GM19240 (cell line): ENCODE data around the gene FGF19.

Experiments used
- DNase-seq: peaks from one replicate; pipeline ENCODE4 v3.0.0; 2011; ENCODE audit warnings: low spot score; ENCODE audit not compliant: insufficient read length

Gene FGF19

GRCh38 chr11:69718147-69718546, 14.3 kb upstream of the FGF19 start:
- no peak for DNase-seq

DNA sequence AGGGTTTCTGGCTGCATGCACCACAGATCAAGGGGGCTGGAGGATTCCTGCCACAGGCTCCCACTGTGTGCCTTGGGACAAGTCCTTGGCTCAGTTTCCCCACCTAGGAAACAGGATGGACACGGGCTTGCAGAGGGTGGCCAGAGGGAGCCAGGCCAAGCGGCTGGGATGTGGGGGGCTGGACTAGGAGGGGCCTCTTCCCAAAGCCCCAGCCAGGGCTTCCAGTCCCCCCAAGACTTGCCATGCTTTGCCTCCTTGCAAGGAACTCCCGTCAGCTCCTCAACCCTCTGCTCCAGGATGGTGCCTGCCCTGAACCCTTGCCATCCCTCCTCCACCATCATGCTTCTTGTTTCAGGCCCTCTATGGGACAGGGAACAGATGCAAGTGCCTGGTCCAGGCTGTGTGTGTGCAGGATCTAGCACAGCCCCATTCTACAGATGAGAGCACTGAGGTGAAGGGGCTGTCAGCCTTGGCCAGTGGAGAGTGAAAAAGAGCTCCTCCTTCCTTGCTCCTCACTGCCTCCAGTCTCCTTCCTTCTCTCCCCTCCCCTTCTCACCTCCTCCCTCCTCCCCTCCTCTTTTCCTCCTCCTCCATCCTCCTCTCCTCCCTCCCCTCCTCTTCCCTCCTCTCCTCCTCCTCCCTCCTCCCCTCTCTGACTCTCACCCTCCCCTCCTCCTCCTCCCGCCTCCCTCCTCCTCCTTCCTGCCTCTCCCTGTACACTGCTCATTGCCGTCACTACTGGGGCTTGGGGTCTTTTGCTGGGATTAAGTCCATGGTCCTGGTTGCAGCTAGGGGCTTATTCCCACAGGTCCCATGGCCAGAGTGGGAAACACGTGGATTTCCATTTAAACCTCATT, 13.3 kb upstream of the FGF19 start:
- DNase-seq = no peak

- DNase-seq = no peak
Measured at GRCh38 chr11:69716099-69716498, 12.3 kb upstream of the FGF19 start.

- DNase-seq = no peak
Measured at GRCh38 chr11:69715446-69715845, 11.6 kb upstream of the FGF19 start.

DNA sequence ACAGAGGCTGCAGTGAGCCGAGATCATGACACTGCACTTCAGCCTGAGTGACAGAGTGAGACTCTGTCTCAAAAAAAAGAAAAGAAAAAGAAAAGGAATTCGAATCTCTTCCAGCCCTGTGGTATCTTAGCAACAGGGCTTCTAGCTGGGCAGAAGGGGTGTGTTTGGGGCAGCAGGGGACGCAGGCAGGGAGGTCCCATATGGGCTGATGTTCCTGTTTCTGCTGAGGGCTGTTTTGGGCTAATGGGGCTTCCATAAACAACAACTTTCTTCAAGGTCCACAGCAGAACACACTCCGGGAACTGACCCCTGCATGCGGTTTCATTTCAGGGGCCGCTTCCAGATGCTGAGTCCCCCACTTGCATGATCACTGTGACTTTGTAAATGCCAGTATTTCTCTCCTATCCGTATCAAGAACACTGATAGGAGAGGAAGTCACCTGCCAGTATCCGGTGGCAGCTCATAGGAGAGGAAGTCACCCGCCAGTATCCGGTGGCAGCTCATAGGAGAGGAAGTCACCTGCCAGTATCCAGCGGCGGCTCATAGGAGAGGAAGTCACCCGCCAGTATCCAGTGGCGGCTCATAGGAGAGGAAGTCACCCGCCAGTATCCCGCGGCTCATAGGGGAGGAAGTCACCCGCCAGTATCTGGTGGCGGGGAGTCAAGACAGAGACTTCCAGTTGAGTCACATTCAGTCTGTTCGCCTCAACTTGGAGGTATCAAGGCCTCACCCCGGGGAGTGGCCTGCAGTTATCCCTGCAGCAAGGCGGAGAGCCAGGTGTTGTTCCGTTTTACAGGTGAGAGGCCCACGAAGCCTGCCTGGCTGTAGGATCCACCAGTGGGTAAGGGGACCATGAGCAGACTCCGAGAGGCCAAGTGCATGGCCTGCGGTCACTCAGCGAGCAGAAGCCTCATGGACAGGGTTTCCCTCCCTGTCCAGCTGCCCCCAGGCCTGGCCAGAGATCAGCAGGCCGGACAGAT, 8.3 kb upstream of the FGF19 start:
- no peak for DNase-seq

- DNase-seq = no peak
Measured at GRCh38 chr11:69708736-69709401, 5.0 kb upstream of the FGF19 start.

DNA sequence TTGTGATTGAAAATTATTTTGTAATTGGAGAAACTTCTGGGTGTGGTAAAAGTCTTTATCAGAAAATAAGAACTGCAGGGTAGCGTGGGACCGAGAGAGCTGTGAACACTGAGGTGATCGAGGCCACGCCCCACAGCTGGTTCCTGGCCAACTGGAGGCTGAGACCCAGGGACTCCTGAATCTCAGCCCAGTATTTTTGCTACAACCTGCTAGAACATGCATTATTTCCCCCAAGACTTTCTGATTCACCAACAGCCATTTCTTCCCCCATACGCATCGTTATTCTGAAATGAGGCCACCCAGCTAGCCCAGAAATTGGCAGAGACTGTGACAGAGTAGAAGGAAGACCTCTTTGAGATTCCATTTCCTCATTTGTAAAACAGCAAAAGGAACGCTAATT, 3.4 kb upstream of the FGF19 start:
- no peak for DNase-seq

DNA sequence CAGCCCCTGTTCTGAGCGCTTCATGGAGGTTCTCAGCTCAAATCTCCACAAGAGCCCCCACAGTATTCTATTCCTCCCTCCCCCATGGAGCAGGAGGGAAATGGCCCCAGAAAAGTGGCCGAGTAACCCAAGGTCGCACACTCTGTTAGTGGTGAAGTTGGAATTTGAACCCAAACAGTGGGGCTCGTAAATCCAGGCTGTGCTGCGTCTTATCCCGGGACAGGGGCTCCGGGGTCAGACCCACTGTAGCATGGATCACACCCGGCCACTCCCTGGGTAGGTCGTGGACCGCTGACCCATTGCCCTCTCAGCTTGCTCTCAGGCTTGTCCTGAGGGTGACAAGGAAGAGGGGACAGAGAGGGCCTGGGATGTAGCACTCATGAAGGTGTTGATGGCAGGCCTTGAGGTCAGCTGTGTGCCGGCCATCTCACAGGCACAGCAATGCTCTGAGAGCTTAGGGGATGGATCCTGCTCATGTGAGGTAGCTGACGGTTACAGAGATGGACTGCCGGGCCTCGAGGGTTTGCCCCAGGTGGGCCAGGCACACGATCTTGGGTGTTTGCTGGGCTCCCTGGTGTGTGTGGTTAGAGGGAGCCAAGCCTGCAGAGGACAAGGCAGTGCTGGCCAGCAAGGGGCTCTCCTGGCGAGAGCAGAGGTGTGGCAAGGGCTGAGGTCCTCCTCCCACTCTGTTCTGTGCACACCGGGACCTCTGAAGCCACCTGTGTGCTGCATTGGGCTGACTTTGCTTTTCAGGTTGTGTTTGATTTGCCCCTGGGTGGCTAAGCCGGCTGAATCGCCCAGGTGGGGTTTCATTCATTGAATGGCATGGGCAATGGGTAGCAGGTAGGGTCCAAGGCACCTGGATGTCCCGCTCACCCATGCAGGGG, 2.3 kb upstream of the FGF19 start:
- no peak for DNase-seq

DNA sequence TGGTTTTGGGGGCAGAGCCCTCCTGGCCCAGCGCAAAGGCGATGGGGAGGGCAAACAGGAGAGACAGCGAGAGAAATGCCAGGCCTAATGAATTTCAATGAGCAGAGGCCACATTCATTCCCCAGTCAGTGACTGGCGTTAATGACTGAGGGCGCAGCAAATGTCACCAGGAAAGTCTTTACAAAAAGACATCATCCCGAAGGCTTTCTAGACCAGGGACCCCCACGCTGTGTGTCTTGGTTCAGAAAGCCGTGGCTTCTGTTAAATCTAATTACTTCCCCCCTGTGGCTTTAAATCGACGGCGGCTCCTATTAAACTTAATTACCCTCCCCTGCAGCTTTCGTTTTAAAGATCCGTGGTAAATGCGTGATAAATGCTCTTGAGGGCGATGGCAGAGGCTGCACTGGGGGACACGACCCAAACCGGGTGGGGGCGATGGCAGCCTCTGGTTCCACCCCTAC, 1.6 kb upstream of the FGF19 start:
- no peak for DNase-seq

- no peak for DNase-seq
Measured at GRCh38 chr11:69704508-69705253, 859 bp upstream of the FGF19 start.

GRCh38 chr11:69703453-69703767, 412 bp downstream of the FGF19 start:
- no peak for DNase-seq

GRCh38 chr11:69702769-69703452, 911 bp downstream of the FGF19 start:
- no peak for DNase-seq

- DNase-seq = no peak
Measured at GRCh38 chr11:69702239-69702691, 1.6 kb downstream of the FGF19 start.

- no peak for DNase-seq
Measured at GRCh38 chr11:69700278-69701140, 3.3 kb downstream of the FGF19 start.

GRCh38 chr11:69699213-69699612, 4.6 kb downstream of the FGF19 start:
- no peak for DNase-seq

- no peak for DNase-seq
Measured at GRCh38 chr11:69698362-69698761, 5.5 kb downstream of the FGF19 start.

- no peak for DNase-seq
Measured at GRCh38 chr11:69697861-69698260, 6.0 kb downstream of the FGF19 start.

DNA sequence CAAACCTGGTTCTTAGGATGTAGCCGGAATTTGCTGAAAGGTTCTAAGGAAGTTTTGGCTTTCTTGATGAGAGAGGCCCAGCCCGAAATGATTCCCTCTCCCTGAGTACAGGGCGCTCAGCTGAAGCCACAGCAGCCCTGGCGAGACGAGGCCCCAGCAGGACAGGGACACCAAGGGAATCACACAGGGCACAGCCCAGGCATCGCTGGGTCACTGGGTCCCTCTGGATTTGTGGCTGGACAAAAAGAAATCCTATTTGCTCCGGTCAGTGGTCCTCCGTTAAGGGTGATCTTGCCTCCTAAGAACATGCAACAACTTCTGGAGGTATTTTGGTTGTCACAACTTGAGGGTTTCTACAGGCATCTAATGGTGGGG, 6.4 kb downstream of the FGF19 start:
- no peak for DNase-seq
